Stimulated activated CD4-positive, alpha-beta T cell treated with anti-CD3 and anti-CD28 coated beads, Interleukin-1b, Interleukin-23, amount 100 ng/mL, for 24 hours (primary cell): ENCODE data around the gene CDH2.

Source experiments
- DNase-seq, 4 experiments: peaks; one replicate each; pipeline ENCODE4 v3.0.0-alpha.2; 2020; ENCODE audit warnings: low read depth in 4 of 4, low spot score in 1 of 4

The CDH2 gene

DNA sequence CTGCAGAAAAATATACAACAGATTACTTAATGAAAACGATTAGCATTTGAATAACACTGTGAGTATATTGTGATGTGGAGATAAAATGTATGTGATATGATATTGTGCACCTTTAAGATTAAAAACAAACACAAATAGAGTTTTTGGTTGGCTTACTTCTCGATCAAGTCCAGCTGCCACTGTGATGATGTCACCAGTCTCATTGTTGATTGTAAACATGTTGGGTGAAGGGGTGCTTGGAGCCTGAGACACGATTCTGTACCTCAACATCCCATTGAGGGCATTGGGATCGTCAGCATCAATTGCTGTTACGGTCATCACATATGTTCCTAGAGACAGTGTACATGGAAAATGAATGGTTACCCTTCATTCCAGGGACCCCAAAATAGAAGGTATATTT is 174.1 kb downstream of the CDH2 start:
- no peak for DNase-seq

DNA sequence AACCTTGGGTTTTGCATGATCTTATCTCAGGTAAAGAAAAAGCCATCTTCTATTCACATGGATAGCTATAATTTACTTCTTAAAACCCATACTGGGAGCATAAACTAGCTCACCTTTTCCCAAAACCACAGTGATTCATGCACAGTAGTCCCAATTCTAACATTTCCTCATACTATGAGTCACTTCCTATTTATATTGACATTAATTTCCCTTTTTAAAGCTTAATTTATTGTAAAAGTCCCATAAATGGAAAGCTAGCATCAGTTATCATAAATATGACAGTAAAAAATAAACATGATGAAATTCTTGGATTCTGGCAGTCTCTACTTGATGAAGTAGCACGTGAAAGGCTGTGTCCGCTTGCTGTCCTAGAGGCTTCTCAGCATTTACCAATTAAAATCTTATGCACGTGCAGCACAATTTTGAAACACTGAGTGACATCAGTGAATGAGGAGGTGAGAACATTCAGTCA is 180.1 kb downstream of the CDH2 start:
- DNase-seq: no peak

DNA sequence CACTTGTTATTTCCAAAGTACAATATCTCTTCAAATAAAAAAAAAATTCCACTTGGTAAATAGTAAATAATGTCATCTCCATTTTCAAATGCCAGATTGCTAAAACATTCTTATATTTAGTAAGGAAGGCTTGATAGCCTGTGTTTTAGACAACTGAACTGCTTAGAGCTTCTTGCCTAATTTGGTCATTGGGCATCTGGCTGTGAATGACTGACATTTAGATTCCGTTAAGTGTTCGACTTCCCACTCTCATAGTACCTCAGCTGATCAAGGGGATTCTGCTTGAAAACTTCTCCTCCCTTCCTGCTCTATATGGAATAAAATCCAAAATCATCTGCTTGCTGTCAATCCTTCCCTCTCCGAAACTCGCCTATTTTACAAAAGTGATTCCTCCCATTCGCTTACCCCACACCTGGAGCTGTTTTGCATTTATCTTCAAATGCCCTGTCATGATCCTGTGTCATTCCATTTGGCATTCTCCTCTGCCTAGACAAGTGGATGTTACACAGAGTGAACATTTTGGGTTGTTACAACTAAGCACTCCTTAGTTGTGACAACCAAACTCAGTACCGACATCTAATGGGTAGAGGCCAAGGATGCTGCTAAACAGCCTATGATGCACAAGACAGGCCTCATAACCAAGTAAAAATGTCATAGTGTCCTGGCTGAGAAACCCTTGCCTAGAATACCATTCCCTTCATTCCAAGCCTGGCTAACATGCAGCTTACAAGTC is 181.0 kb downstream of the CDH2 start:
- DNase-seq: no peak

DNA sequence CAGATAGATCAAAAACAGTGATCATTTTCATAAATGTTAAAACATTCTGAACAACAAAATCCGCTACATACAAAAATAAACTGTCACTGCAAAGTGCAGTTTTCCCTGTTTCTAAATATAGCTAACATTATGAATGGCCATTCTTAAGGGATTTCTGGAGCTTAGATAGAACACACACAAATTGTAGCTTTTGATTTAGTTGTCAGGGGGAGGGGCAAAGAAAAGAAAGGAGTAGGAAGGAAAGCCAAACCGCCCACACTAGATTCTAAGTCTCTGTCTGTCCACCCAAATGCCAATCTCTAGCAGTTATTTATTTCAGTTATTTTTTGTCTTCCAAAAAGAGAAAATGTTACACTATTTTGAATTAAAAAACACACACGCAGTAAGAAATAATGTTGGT is 182.4 kb downstream of the CDH2 start:
- DNase-seq: no peak

DNA sequence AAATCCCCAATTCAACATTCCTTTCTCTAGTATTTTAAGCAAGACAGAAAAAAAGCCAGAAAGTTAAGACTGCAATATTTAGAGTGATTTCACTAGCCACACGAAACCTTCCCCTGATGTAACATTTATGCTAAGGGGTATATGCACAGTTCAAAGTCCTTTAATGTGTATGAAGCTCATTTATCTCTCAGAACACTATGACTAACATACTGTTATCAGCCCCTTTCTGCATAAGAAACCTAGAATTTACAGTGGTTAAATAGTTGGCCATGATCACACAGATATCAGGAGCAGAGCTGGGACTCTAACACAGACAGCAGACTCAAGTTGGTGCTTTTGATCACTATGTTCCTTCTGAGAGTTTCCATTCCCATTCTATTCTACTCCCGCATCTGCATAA is 185.5 kb downstream of the CDH2 start:
- no peak for DNase-seq

- DNase-seq: no peak
Measured at GRCh38 chr18:27985832-27986231, 191.1 kb downstream of the CDH2 start.

DNA sequence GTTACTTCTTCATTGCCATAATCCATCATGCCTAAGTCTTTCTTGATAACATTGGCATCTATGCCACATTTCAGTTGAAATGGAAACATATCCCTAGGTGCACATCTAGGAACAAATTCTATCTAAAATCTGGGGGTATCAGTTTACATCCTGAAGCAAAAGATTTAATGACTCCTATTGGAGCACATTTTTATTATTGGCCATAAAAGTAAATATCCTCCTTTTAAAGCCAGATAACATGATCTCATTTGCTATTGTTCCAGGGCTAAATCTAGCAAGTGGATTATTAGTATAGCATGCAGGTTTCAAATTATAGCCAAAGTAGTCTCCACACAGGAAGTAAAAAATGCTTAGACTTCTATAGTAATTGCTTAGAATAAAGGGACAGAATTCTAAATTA is 193.2 kb downstream of the CDH2 start:
- DNase-seq: no peak

- DNase-seq: no peak
Measured at GRCh38 chr18:27976806-27977408, 200.0 kb downstream of the CDH2 start.

- no peak for DNase-seq
Measured at GRCh38 chr18:27970321-27970720, 206.6 kb downstream of the CDH2 start.

DNA sequence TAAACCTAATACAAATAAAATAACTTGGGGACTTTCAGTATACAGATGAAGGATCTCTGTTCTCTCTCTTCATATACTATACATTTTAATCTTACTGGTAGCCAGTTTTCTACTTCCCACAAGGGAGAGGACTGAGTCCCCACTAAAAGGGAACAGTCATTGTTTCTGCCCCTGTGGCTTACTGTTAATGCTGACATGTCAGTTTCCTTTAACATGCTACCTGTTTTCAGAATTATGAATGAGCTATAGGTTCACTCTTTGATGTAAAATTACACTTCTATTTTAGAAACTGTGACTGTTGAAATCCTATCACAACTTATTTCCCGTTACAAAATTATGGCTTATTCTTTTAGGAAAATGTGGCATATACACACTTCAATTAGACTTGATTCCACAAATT is 207.7 kb downstream of the CDH2 start:
- DNase-seq: no peak

GRCh38 chr18:27967913-27968824 is 208.8 kb downstream of the CDH2 start:
- no peak for DNase-seq

DNA sequence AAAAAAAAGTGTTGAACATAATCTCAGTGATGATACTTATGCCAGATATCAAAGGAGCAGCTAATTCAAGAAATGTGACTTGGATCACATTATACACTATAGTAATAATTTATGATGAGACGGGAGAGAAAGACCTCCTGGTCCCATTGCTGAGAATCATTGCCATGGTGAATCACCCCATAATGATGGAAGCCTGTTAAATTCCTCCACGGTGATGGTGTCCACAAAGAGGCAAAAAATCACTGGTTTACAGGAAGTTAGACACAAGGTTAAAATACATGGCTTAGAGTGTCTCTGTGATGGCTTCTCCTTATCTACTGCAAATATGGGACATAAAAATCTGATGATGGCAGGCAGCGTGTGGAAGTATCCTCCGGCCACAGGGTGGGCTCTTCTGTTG is 210.0 kb downstream of the CDH2 start:
- DNase-seq: no peak

DNA sequence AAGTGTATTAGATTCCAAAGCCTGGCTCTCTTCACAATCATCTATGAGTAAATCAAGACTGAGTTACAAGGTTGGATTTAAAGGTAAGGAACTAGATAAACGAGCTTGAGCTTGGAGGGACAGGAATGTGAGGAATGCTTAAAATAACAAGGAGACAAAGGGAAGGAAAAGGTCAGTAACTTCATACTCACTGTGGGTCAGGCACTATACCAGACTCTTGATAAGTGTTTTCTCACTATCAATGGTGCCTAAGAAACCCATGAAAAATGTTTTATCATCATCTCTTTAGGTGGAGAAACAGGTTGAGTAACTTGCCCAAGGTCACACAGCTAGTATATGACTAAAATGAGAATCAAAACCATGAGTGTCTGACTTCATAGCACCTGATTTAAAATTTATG is 212.1 kb downstream of the CDH2 start:
- no peak for DNase-seq

- DNase-seq: no peak
Measured at GRCh38 chr18:27959101-27959500, 217.8 kb downstream of the CDH2 start.

DNA sequence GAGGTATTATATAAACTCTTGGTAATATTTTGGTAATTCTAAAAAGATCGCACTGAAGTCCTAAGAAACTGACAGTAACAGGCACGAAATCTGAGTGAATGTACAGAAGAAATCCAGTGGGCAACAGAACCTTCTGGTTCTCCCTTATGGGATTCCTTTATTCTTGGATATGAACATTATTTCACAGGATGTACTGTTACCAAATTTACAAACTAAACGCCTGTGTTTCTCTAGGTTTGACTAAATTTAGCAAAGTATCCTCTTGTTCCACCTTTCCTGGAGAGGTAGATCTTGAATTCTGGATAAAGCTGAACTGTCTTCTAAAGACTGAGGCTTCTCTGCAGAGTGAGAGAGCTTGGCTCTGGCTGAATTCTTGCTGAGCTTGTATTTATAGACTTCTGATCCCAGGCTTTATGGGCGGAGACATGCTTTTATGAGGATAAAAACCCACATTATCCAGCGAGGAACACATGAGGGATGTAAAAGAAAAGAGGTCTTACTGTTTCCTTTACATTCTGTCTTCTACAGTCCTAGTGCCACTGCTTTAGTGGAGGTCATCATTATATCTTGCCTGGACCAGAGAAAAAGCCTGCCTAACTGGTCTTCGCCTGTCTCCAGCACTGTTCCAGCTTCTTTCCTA is 220.8 kb downstream of the CDH2 start:
- no peak for DNase-seq

- no peak for DNase-seq
Measured at GRCh38 chr18:27954226-27954625, 222.7 kb downstream of the CDH2 start.

DNA sequence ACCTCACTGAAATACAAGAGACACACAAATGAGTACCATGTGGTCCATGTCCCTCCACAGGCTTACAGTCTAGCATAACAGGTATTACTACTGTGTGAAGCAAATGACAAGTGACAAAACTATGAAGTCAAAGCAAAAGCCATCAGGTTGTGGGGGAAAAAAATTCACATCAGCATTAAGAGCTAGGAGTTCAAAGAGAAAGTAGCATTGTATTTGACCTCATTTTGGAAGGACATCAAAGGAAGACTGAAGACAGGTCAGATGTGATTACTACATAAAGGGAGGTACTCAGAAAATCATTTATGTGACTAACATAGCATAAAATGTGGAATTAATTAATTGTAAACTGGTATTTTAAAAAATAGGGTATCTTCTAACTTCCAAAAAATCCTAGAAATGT is 224.2 kb downstream of the CDH2 start:
- DNase-seq: no peak

DNA sequence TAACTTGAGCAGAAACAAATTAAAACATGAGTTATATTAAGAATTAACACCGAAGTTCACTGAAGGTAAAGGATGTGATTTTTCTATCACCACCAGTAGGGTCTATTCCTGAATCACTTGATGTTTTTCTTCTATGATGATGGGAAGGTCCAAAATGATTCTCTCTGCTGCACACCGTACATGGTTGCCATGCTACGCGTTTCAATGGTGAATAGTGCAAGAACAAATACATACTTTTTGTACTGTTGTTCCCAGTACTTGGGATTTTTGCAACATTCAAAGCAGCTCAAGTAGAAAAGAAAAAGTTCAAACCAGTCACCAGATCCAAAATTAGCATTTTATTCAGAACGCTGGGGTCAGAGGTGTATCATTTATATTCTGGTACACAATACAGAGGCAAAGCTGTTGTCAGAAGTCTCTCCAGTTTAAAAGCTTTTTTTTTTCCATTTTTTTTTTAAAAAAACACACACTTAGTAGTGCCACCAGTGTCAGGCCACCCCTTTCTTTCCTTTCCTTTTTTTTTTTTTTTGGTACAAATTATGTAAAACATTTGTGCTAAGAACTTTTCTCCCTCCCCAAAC is 226.2 kb downstream of the CDH2 start:
- no peak for DNase-seq

- DNase-seq: no peak
Measured at GRCh38 chr18:27948986-27949385, 227.9 kb downstream of the CDH2 start.

GRCh38 chr18:27942706-27943105 is 234.2 kb downstream of the CDH2 start:
- no peak for DNase-seq

- DNase-seq: no peak
Measured at GRCh38 chr18:27931535-27931934, 245.4 kb downstream of the CDH2 start.
